HG03378 (cell line): Measurements from ENCODE around the gene S100A4.
"Not testable (repeated sequence)": the region's sequence is repeated elsewhere in the genome, so short reads cannot be mapped to it uniquely, and the experiment has no call there.

Experiments
- ATAC-seq: cut with Tn5 transposase; IDR thresholded peaks from one replicate; pipeline ENCODE4 v1.9.1; 2021; ENCODE audit warnings: mild to moderate bottlenecking, moderate library complexity; ENCODE audit not compliant: unreplicated experiment

The S100A4 gene

DNA sequence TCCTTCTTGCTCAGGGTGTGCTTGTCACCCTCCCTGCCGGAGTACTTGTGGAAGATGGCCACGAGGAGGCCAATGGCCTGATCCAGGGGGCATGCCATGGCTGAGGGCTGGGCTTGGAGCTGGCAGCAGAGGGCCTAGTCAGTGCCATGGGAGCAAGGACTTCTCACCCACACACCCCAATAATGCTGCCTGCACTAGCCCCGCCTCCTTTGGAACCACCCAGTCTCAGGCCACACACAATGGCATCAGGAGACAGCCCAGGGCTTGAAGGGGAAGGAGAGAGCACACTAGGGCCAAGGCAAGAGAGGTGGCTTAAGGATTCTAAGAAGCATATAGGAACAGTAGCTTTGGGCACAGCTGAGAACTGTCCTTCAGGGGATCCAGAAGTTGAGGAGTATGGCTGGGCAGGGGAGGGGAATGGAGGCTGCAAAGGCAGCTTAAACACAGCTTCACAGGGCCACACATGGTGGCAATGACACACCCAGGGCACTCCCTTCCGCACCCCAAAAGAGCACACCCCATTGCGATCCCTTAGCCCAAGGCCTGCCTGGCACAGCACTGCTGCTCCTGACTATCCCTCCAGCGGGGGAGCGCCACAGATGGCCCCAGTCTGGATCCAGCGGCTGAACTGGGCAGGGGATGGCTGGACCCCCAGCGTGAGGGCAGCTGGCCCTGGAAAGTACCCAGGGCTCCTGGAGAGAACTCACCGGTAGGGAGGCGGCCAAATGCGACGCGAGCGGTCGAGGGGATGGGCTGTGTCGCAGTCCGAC lies 10.2 kb downstream of the S100A4 start, which contains the start of gene S100A6:
Gene S100A6, minus strand, starts transcription at position 750 of the 770 bp plus-strand sequence. Its CDS starts 652 bp downstream, at position 98.
- no peak for ATAC-seq

DNA sequence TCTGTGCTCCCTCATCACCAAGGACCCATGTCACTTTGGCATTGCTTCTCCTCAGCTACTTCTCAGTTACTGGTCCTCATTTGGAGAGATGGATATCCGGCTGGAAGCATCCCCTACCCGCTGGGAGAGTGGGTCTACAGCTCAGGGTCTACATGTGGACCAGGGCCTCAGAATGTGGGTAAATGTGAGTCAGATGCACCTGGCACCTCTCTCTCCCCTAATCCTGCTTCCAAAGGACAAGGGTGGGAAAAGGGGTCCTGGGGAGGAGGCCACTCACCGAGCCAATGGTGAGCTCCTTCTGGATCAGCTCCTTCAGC lies 10.7 kb downstream of the S100A4 start:
- no peak for ATAC-seq

DNA sequence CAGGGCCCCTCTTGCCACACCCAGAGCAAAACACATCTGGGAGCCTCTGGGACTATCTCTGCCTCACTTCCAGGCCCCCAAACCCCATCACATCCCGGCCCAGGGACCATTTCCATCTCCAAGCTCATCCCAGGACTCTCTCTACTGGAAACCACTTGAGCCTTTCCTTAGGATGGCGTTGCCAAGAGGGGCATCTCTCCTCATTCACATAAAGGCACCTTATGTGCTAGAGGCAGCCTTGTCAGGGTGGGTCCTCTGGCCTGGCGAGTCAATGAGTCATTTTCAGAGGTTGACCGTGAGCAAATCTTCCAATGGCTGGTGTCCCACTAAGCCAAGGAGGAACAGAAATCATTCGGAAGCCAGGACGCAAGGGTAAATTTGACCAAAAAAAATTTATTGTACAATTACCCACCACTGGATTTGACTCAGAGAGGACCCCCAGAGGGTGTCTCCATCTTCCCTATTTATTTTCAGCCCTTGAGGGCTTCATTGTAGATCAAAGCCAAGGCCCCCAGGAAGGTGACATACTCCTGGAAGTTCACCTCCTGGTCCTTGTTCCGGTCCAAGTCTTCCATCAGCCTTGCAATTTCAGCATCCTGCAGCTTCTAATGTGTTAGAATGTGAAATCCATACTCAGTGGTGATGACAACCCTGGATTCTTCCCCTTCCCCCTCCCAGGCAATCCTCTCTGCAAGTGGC lies 11.2 kb downstream of the S100A4 start:
- ATAC-seq, result no peak

DNA sequence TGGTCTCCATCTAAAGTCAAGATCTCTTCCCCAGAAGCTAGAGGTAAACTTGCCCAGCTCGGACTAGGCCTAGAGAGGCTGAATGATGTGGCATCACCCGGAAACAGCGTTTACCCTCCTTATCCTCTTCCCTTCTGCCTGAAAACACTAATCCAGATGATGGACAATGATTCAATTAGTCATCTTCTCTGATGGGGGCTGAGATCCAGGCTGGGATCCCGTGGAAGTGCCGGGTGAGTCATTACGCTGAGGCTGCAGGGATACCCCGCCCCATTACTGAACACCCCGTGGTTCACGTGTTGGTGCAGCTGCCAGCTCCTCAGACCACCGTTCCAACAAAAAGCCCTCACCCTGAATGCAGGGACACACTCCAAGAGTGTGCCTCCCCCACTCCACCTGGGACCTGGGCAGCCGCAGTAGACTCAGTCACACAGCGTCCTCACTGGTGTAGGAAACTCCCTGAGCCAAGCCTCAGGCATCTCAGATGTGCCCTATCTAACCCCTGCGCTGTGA lies 11.9 kb downstream of the S100A4 start:
- no peak for ATAC-seq

DNA sequence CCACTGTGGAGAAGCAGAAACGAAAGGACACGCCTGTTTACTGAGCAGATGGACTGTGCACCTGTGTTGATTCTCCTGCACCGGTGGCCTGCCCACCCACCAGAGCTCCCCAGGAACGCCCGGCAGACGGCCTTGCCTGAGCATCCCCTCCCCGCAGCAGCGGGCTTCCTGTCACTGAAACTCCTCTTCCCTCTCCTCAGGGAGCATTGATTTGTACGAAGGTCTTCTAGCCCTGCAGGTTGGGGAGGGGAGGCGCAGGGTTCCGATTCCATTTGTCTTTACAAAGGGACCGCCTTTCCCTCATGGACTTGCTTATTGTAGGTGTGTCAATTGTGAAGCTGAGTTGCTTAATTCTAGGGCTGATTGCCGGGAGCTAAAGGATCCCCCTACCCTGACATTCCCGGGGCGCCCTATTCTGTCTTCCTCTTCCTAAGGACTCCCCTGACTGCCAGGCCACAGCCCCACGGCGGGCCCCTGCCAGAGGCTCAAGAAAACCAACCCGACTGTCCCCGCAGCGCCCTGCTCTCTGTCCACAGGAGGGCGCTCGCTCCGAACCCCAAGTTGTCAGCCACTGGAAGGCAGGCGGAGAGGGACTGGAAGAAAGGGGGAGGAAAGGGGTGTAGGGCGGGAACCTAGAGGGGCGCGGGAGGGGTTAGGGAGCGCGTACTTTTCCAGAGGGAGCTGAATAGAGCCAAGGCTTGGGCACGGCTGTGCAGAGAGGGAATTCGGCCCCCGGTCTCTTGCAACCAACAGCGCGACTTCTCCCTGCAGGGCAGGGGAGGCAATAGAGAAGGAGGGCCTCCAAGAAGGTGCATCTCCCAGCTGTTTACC lies 12.6 kb downstream of the S100A4 start:
- no peak for ATAC-seq

DNA sequence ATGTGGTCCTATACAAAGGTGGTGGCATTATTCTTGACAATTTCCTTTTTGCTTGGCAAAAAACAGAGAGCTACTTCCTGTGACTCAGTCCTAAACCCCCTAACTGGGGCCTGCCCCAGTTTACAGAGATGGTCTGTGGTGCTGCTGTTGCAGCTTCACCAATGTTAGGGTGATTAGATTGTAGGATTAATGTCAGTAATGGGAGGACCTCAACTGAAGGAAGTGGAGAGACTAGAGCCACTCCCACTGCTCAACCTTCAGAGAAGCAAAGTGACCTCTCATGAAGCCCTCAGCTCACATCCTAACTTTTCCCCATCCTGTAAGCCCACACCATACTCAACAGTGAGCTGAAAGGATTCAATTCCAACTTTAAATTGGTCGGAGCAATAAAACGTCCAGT lies 13.4 kb downstream of the S100A4 start:
- ATAC-seq, result no peak

DNA sequence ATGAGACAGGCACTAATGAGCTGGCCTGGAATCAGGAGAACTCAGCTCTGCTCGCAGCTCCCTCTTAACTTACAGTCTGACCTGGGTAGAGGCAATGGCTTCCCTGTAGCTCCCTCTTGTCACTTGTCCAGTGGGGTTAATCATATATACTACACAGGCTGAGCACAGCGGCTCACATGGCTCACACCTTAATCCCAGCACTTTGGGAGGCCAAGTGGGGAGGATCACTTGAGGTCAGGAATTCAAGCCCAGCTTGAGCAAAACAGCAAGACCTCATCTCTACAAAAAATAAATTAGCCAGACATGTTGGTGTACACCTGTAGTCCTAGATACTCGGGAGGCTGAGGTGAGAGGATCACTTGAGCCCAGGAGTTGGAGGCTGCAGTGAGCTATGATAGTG lies 14.0 kb downstream of the S100A4 start:
- no peak for ATAC-seq

DNA sequence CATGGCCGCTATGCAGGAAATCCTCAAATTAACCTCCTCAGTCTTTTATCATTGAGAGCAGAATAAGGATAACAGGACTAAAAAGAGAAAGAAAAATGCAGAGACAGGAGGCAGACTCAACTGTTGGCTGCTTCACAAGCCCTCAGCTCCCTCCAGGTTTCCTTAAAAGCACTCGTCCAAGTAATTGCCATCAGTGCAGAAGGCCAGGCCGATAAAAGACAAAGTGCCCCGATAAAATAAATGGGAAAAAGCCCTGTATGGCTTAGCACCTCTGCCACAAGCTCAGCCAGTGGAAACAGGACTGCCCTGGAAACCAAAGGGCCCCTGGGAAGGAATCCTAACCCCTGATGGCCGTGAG lies 17.9 kb downstream of the S100A4 start:
- ATAC-seq, result no peak

DNA sequence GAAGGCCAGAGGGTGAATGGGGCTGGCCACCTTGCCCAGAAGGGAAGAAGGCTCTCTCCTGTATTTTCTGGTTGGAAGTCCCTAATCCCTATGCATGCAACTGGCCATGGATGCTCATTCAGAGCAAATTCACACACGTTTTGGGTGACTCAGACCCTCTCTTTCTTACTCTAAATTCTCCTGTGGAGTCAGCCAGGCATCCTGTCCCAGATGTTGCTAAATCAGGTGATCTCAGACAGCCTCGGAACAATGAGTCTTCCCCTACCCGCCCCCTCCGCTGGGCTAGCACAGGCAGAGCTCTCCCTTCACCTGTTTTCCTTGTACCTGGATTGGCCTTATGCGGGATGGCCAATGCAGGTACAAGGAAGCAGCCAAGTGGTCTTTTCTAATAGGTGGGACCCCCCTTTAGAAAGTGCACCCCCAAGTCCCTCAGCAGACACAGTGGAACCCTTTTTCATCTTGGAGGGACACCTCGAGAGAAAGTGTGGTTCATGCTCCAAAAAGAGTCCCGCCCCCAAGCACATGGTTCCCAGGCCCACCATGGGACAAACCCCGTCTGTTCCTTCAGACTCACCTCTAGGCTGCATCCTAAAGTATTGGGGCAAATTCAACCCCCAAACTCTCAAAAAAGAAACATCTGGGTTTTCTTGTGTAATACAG lies 18.5 kb downstream of the S100A4 start:
- no peak for ATAC-seq

DNA sequence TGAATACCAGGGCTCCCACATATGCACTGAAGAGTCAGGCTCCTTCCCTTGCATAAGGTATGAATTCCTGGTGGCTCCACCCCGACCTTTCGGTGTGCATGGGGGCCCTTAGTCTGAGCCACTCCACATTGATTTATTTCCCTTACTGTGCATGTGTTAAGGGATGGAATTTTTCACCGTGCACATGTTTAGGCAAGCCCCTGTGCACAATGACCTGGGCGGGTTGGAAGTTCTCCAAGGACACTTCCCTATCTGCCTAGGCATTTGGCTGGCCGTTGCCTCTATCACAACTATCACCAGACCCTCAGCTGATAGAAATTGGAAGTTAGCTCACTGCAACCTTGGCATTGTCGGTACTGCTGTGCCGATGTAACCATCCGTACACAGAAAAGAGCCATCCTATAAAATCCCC lies 19.5 kb downstream of the S100A4 start:
- ATAC-seq, result no peak

DNA sequence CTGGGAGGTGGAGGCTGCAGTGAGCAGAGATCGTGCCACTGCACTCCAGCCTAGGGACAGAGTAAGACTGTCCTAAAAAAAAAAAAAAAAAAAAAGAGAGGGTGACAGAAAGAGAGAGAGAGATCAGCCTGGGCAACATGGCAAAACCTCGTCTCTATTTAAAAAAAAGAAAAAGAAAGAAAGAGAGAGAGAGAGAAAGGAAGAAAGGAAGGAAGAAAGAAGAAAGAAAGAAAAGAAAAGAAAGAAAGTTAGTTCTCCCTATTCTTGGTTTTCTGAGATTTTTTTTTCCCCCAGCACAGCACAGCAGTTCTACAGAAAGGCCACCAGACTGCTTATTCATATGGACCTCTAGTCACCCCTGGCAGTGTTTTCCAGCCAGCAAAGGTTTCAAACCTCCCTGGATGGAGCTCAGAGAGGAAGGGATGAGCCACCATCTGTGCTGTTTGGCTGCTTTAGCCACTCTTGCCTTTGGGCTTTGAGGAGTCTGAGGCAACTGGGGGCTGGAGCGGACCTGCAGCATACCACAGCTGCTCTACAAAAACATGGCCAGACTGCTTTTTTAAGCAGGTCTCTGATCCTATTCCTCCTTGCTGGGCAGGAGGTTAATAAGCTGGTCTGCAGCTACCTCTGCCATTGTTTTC lies 20.4 kb downstream of the S100A4 start:
- no peak for ATAC-seq

DNA sequence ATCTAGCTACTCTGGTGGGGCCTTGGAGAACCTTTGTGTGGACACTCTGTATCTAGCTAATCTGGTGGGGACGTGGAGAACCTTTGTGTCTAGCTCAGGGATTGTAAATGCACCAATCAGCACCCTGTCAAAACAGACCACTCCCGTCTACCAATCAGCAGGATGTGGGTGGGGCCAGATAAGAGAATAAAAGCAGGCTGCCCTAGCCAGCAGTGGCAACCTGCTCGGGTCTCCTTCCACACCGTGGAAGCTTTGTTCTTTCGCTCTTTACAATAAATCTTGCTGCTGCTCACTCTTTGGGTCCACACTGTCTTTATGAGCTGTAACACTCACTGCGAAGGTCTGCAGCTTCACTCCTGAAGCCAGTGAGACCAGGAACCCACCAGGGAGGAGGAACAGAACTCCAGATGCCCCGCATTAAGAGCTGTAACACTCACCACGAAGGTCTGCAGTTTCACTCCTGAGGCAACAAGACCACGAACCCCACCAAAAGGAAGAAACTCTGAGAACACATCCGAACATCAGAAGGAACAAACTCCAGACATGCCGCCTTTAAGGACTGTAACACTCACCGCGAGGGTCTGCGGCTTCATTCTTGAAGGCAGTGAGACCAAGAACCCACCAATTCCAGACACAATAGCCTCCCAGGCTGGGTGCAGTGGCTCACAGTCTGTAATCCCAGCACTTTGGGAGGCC lies 23.1 kb downstream of the S100A4 start:
- not testable (repeated sequence) for ATAC-seq

DNA sequence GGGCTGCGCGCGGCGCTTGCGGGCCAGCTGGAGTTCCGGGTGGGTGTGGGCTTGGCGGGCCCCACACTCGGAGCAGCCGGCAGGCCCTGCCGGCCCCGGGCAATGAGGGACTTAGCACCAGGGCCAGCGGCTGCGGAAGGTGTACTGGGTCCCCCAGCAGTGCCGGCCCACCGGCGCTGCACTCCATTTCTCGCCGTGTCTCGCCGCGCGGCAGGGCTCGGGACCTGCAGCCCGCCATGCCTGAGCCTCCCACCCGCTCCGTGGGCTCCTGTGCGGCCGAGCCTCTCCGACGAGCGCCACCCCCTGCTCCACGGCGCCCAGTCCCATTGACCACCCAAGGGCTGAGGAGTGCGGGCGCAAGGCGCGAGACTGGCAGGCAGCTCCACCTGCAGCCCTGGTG lies 23.8 kb downstream of the S100A4 start:
- not testable (repeated sequence) for ATAC-seq

DNA sequence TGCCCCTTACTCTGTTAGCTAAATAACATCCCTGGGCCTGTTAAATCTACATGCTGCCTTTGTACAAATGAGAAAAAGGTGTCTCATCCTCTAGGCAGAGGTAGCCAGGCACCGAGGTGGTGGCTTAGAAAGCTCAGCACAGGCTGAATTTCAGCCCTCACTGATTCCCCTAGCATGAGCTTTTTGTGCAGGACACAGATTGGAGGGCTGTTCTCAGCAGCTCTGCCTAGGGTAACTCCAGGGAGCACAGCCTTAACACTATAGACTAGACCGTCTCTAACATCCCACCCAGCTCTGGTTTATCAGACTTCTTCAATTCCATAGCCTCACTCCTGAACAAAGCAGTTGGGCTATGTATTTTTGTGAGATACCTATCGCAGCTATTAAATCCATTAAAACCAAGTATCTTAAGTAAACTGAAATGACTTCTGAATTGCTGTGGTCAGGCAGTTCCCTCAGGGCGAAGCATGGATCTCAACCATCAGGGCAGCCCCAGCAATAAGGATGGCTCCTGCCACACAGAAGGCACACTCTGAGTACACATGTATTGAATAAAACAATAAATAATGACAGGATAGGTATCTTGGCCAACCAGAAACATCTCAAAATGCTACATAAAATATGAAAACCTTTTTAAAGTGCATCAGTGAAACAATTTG lies 24.7 kb downstream of the S100A4 start:
- ATAC-seq, result no peak

DNA sequence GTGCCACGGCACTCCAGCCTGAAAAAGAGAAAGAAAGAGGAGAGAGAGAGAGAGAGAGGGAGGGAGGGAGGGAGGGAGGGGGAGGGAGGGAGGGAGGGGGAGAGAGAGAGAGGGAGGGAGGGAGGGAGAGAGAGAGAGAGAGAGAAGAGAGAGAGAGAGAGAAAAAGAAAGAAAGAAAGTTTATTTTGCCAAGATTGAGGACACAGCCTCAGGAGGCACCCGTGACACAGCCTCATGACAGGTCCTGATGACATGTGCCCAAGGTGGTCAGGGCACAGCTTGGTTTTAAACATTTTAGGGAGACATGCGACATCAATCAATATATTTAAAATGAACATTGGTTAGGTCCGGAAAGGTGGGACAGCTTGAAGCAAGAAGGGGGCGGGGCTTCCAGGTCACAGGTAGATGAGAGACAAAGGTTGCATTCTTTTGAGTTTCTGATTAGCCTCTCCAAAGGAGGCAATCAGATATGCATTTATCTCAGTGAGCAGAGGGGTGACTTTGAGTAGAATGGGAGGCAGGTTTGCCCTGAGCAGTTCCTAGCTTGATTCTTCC lies 25.4 kb downstream of the S100A4 start:
- ATAC-seq, result not testable (repeated sequence)

DNA sequence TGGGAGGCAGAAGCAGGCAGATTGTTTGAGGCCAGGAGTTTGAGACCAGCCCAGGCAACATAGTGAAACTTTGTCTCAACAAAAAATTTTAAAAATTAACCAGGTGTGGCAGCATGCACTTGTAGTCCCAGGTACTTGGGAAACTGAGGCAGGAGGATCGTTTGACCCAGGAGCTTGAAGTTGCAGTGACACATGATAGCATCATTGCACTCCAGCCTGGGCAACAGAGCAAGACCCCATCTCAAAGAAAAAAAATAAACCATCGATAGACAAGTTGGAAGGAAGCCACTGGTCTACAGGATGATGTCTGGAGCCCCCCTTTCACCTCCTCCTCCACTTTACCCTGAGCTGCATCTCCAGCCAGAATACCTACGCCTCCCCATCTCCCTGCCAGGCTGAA lies 26.4 kb downstream of the S100A4 start:
- no peak for ATAC-seq

DNA sequence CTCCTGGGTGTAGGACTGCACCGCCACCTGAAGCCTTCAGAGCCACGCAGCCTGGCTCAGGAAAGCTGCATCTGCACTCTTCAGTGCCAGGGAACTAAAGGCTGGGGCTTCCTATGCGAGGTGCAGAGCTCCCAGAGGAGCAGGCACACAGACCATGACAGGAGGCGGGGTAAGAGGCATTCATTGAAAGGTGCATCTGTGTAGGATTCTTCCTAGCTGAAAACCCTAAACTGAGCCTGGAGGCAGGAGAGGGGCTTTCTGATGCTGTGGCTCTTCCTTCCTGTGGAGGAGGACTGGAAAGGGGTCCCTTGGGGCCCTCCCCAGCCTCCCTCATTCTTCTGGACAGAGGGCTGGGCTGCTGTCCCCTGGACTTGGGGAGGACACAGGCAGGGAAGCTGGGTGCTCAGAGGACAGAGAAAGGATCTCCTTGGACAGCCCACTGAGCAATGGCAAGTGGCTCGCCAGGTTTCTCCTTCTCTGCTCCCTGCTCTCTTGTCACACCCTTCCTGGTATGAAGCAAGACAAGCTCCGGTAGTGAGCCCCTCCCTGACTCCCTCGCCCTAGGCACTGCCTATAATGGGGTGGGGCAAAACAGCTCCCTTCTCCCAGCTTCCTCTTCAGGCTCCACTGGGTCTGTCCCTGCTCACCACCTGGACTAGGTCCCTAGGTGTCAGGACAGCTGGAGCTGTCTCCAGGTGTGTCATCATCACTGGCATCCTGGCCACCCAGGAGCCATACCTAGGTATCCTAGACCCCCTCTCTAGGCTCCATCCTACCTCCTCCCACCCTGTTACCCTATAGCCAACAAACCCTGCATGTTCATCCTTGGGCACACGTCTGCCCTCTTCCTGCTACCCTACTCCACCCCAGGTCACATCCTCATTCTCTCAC lies 29.9 kb downstream of the S100A4 start:
- no peak for ATAC-seq

DNA sequence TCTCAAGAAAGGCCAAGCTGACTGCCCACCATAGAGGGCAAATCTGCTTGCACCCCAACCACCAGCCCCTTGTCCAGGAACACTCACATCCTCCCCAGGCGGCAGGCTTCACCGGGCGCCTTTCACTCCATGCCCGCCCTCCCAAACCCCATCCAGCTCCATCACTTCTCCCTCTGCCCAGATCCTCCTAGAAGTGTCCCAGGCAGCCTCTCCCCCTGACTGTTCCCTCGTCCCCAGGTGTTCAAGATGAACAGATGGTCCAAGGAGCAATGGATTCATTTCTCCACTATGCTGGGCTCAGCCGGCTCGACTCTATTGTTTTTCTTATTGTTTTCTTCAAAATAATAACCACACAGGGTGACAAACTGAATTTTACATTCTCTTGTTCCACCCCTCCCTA lies 31.9 kb downstream of the S100A4 start:
- no peak for ATAC-seq
